IMR-90 (cell line): ENCODE measurements around the gene RUSC1. TPM values are rescaled to one million over a fixed set of nuclear protein-coding genes. Genes with fewer than 3 reads are reported as not detected.

Source experiments
- NFE2L2 ChIP-seq: fragments of 150-350 bp; IDR thresholded peaks from 2 replicates; pipeline ENCODE4 v1.6.1; 2016; ENCODE audit warnings: low read depth, mild to moderate bottlenecking, low read length
- RCOR1 ChIP-seq: IDR thresholded peaks from 2 replicates; pipeline ENCODE4 v1.6.1; 2012; ENCODE audit warnings: mild to moderate bottlenecking, low read length, improper control_type of control experiment; ENCODE audit not compliant: insufficient replicate concordance
- polyA plus RNA-seq, 3 experiments: library from polyadenylated mRNA; depleted of rRNA; stranded (reverse); fragments of >200 nt; gene quantifications; 2 replicates each; pipeline ENCODE4 v1.2.3, GENCODE V29; 2012; ENCODE audit warnings: low replicate concordance in 1 of 3
- total RNA-seq: library from RNA; depleted of rRNA; stranded (reverse); fragments of >200 nt; gene quantifications from 2 replicates; pipeline ENCODE4 v1.2.3, GENCODE V29; 2012
- TF ChIP-seq, protein P1 (sequence below): conservative IDR thresholded peaks from 2 replicates; pipeline ENCODE4 v1.5.1; 2012; ENCODE audit warnings: mild to moderate bottlenecking, low read depth, low read length, improper control_type of control experiment

RUSC1 gene
- total and polyA plus RNA-seq, 2 of the 4 experiments (the other 2 are of a cell fraction), result 4.1 to 31.4 TPM

DNA sequence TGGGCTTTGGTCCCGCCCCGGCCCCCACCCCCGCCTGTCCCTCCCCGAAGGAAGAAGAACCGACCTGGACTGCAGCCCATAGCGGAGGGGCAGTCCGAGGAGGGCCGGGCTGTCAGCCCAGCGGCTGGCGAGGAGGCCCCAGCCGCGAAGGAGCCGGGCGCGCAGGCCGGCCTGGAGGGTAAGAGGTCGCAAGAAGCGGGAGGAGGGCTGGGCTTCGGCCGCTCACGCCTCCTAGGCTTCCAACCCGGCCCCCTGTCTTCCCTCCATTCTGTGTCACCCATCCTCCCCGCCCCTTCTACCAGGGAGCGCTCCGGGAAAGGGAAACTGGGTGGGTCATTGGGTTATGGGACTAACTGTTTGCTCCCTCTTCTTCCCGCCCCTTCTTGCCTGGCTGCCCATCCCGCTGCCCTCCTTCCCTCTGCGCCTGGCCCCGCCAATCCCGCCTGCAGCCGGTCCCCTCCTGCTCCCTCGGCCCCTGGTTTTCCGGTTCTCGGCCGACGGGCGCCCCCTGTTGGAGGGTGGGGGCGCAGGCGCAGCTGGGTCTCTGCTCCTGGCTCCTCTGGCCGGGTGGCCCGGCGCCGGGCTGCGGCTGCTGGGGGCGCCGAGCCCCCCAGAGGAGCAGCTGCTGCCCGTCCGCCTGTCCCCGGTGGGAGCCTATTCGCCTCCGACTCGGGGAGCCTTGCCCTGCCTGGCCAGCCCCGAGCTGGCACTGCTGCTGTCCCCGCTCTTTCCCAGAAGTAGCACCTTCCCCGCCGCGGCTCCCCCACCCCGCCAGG, 2.4 kb downstream of the RUSC1 start (continued):
- TF ChIP-seq, protein P1, sequence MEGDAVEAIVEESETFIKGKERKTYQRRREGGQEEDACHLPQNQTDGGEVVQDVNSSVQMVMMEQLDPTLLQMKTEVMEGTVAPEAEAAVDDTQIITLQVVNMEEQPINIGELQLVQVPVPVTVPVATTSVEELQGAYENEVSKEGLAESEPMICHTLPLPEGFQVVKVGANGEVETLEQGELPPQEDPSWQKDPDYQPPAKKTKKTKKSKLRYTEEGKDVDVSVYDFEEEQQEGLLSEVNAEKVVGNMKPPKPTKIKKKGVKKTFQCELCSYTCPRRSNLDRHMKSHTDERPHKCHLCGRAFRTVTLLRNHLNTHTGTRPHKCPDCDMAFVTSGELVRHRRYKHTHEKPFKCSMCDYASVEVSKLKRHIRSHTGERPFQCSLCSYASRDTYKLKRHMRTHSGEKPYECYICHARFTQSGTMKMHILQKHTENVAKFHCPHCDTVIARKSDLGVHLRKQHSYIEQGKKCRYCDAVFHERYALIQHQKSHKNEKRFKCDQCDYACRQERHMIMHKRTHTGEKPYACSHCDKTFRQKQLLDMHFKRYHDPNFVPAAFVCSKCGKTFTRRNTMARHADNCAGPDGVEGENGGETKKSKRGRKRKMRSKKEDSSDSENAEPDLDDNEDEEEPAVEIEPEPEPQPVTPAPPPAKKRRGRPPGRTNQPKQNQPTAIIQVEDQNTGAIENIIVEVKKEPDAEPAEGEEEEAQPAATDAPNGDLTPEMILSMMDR, result peak; percentile 97
- no peak for TF ChIP-seq NFE2L2
- peak; percentile 32 for TF ChIP-seq RCOR1
